Nephron progenitor cell (in vitro differentiated cells): Measurements from ENCODE around the gene OAS1.

Experiments used
- DNase-seq: peaks from one replicate; pipeline ENCODE4 v3.0.0; 2021
- H3K27ac Mint-ChIP-seq: 2 replicates; pipeline ENCODE4 v1.8.0; 2021; ENCODE audit warnings: mild to moderate bottlenecking, moderate library complexity, mixed read lengths
- H3K27me3 Mint-ChIP-seq: 2 replicates; pipeline ENCODE4 v1.8.0; 2021; ENCODE audit warnings: mild to moderate bottlenecking, low read depth, mixed read lengths; ENCODE audit not compliant: poor library complexity
- H3K36me3 Mint-ChIP-seq: 2 replicates; pipeline ENCODE4 v1.8.0; 2021; ENCODE audit warnings: low read depth, mixed read lengths
- H3K4me1 Mint-ChIP-seq: 2 replicates; pipeline ENCODE4 v1.8.0; 2021; ENCODE audit warnings: mixed read lengths
- H3K4me3 Mint-ChIP-seq: 2 replicates; pipeline ENCODE4 v1.8.0; 2021; ENCODE audit warnings: mild to moderate bottlenecking, moderate library complexity, mixed read lengths
- H3K9me3 Mint-ChIP-seq: 2 replicates; pipeline ENCODE4 v1.8.0; 2021; ENCODE audit warnings: mild to moderate bottlenecking, moderate library complexity, mixed read lengths
- CTCF ChIP-seq: fragments of 200-600 bp; sonication (generic); IDR thresholded peaks from 2 replicates; pipeline ENCODE4 v1.5.0; 2021; ENCODE audit warnings: antibody characterized with exemption

The OAS1 gene

DNA sequence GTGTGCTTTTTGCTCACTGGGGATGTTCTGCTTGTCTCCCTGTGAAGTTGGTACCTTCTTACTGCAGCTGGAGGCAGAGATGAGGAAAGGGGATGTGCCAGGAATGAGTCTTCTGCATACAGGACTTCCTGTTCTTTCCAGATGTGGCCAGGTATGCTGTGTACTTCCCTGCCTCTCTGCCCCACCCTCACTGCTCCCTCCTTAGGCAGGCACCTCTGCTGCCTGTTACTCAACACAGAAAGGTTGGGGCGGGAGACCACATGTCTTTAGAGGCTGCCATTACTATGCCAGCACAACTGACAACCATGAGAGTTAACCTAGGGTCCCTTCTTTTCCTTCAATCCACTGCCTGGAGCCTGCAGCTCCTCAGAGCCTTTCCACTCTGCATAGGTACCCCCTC is 29.5 kb downstream of the OAS1 start:
- Mint-ChIP-seq H3K27me3 (peaks cover 67% of the 10 kb centered on the region), H3K4me3 (no peak overlapping the region), H3K4me1 (peaks cover 5% of the 10 kb centered on the region), H3K27ac (no peak overlapping the region), H3K9me3 (no peaks in the 10 kb centered on the region), H3K36me3 (no peaks in the 10 kb centered on the region)
- no peak for DNase-seq
- TF ChIP-seq CTCF, result no peak

DNA sequence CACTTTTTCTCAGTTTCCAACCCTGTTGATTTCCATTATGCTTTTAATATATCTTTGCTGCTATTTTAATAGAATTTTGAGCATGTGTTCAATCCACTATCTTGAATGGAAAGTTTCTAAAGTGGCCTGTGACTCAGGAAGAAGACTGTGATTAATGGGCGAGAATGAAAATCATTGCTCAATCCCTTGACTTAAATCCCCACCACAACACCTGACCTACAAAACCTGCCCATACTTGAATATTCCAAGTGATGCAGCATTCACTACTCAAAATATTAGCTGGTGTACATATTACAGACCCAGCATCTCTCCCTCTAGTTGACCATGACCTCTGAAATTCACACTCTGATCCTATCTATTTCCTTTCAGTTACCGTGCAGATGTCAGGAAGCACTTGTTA is 30.2 kb downstream of the OAS1 start:
- H3K9me3 Mint-ChIP-seq, result no peaks in the 10 kb centered on the region
- H3K4me3 Mint-ChIP-seq, result no peak overlapping the region
- peaks cover 69% of the 10 kb centered on the region for H3K27me3 Mint-ChIP-seq
- no peak for DNase-seq
- no peaks in the 10 kb centered on the region for H3K36me3 Mint-ChIP-seq
- H3K27ac Mint-ChIP-seq, result no peak overlapping the region
- TF ChIP-seq CTCF, result no peak
- H3K4me1 Mint-ChIP-seq, result peaks cover 5% of the 10 kb centered on the region

DNA sequence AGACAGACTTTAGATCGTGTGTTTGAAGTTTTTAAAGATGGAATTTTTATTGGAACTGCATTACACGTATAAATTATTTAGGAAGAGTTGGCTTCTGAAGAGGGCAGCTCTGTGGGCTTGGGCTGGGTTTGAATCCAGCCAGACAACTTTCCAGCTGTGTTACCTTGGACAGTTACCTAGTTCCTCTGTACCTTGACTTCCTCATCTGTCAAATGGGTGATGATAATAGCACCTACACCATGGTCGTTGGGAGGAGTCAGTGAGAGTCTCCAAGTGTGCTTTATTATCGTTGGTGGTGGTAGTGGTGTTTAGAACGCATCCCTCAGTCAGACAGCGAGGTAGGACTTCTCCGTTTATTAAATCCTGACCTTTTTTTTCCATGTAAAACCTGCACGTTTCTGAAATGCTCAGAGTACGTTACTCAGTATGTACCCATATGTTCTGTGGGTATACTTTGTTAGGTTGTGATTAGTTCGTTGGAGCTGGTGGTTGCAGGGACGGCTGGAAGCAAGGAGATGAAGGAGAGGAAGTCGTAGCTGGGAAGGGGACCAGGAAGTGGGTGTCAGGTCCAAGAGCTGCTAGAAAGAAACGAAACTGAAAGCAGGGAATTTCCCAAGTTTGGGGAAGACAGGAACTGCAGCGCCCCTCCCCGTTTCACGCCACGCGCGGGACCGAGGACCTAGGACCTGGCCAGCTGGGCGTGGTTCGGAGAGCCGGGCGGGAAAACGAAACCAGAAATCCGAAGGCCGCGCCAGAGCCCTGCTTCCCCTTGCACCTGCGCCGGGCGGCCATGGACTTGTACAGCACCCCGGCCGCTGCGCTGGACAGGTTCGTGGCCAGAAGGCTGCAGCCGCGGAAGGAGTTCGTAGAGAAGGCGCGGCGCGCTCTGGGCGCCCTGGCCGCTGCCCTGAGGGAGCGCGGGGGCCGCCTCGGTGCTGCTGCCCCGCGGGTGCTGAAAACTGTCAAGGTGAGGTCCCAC is 31.3 kb downstream of the OAS1 start, which contains the start of gene OAS3:
OAS3 (plus strand) TSS at position 734 of the 979 bp plus-strand sequence; CDS start at position 791, 57 bp downstream.
- peaks cover 70% of the 10 kb centered on the region for H3K27me3 Mint-ChIP-seq
- H3K4me1 Mint-ChIP-seq, result peaks cover 5% of the 10 kb centered on the region
- DNase-seq, result peak; percentile 41
- H3K9me3 Mint-ChIP-seq, result no peaks in the 10 kb centered on the region
- H3K36me3 Mint-ChIP-seq, result no peaks in the 10 kb centered on the region
- TF ChIP-seq CTCF, result no peak
- H3K4me3 Mint-ChIP-seq, result peak within 1 kb of the TSS; percentile 76
- H3K27ac Mint-ChIP-seq, result no peak within 1 kb of the TSS

DNA sequence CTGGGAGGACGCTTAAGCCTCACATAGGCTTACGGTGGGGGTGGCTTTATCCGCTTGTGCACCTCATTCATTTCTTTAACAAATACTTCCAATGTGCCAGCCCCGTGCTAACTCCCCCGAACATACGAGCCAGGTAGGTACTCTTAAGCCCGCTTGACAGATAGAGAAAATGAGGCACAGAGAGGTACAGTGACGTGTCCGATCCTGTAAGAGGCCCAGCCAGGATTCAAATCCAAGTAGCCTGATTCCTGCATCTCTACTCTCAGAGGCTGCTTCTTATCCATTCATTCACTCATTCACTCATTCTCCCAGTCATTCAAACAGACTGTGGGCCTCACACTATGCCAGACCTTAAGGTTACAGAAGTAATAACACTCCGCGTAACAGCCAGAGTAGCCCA is 32.0 kb downstream of the OAS1 start:
- no peak for TF ChIP-seq CTCF
- Mint-ChIP-seq H3K36me3 (no peaks in the 10 kb centered on the region), H3K4me1 (peaks cover 5% of the 10 kb centered on the region), H3K27ac (no peak overlapping the region), H3K27me3 (peaks cover 70% of the 10 kb centered on the region), H3K9me3 (no peaks in the 10 kb centered on the region), H3K4me3 (peak overlapping the region; percentile 70)
- DNase-seq, result no peak

DNA sequence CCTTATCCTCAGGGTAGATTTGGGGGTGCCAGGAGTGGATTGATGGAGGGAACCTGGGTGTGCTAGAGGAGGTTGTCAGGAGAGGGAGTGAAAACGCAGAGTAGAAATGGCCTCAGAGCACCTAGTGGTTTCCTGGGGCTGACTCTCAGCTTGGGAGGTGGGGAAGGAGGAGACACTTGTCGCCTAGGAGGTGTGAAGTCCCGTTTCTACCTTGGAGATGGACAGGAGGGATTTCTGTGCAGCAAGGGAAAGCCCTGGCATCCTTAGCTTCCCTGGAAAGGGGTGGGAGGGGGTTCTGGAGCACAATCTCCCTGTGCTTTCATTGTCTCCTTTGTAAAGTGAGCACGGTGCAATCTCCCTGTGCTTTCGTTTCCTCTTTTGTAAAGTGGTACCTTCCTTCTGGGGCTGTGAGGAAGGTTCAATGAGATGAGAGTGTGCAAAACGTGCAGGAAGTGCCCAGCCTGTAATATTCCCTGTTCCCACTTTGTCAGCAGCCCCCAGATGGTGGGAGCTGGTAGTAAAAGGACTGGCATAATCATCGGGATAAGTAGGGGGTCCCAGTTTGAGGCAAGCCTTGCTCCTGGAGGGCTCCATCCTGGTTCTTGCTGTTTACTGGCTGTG is 33.1 kb downstream of the OAS1 start:
- TF ChIP-seq CTCF, result no peak
- H3K27ac Mint-ChIP-seq, result no peak overlapping the region

More for the DNA sequence above, 33.1 kb downstream of the OAS1 start:
- Mint-ChIP-seq H3K36me3 (no peaks in the 10 kb centered on the region), H3K4me1 (peaks cover 5% of the 10 kb centered on the region), H3K9me3 (no peaks in the 10 kb centered on the region), H3K4me3 (no peak overlapping the region), H3K27me3 (peaks cover 78% of the 10 kb centered on the region)
- no peak for DNase-seq
